Activated naive CD4-positive, alpha-beta T cell treated with anti-CD3 and anti-CD28 coated beads for 36 hours (primary cell): ENCODE results near the gene HOATZ. TPM values are rescaled to one million over a fixed set of nuclear protein-coding genes. Genes with fewer than 3 reads are reported as not detected.

Experiments used
- CTCF ChIA-PET: fragments of 350-600 bp; sonication (Branson Sonifier 250); formaldehyde crosslinking; loops from one replicate; lab custom pipeline; 2021; ENCODE audit warnings: antibody characterized with exemption; lab: Charles Lee
- DNase-seq: peaks from one replicate; pipeline ENCODE4 v3.0.0-alpha.2; 2020
- H3K27ac Mint-ChIP-seq: one replicate; pipeline ENCODE4 v1.8.0; 2021; ENCODE audit warnings: mild to moderate bottlenecking, mixed read lengths
- H3K27me3 Mint-ChIP-seq: one replicate; pipeline ENCODE4 v1.8.0; 2021; ENCODE audit warnings: low read depth, mixed read lengths
- H3K36me3 Mint-ChIP-seq: one replicate; pipeline ENCODE4 v1.8.0; 2021; ENCODE audit warnings: low read depth, mixed read lengths
- H3K4me1 Mint-ChIP-seq: one replicate; pipeline ENCODE4 v1.8.0; 2021; ENCODE audit warnings: low read depth, mixed read lengths
- H3K4me3 Mint-ChIP-seq: one replicate; pipeline ENCODE4 v1.8.0; 2021; ENCODE audit warnings: mild to moderate bottlenecking, moderate library complexity, mixed read lengths
- H3K9me3 Mint-ChIP-seq: one replicate; pipeline ENCODE4 v1.8.0; 2021; ENCODE audit warnings: mixed read lengths
- intact Hi-C: fragments of 100-400 bp; cut with micrococcal nuclease; formaldehyde crosslinking; loops from one replicate; pipeline ENCODE4 v1.15.1; 2023
- total RNA-seq, 2 experiments: library from RNA; stranded (reverse); gene quantifications; one replicate each; pipeline ENCODE4 v1.2.3, GENCODE V29; 2021

HOATZ gene
- total RNA-seq, 2 experiments from 2014 or later: not detected

GRCh38 chr11:111524056-111524455 is 9.5 kb downstream of the HOATZ start:
- CTCF ChIA-PET: no interaction called here
- no peak for DNase-seq
- intact Hi-C loops: no loop called here
- H3K4me1 Mint-ChIP-seq: peaks cover 70% of the 10 kb centered on the region
- H3K27me3 Mint-ChIP-seq: peaks cover 3% of the 10 kb centered on the region
- H3K36me3 Mint-ChIP-seq: no peaks in the 10 kb centered on the region
- no peaks in the 10 kb centered on the region for H3K9me3 Mint-ChIP-seq
- no peak overlapping the region for H3K27ac Mint-ChIP-seq
- no peak overlapping the region for H3K4me3 Mint-ChIP-seq

- peaks cover 76% of the 10 kb centered on the region for H3K4me1 Mint-ChIP-seq
- no peak overlapping the region for H3K27ac Mint-ChIP-seq
- CTCF ChIA-PET: no interaction called here
- intact Hi-C loops: no loop called here
- no peak overlapping the region for H3K4me3 Mint-ChIP-seq
- H3K9me3 Mint-ChIP-seq: no peaks in the 10 kb centered on the region
- no peaks in the 10 kb centered on the region for H3K36me3 Mint-ChIP-seq
- no peak for DNase-seq
- H3K27me3 Mint-ChIP-seq: peaks cover 3% of the 10 kb centered on the region
These were observed 10.9 kb downstream of the HOATZ start for GRCh38 chr11:111525456-111525855.

- H3K36me3 Mint-ChIP-seq: no peaks in the 10 kb centered on the region
- no peak overlapping the region for H3K4me3 Mint-ChIP-seq
- H3K27me3 Mint-ChIP-seq: peaks cover 3% of the 10 kb centered on the region
- H3K9me3 Mint-ChIP-seq: no peaks in the 10 kb centered on the region
- H3K4me1 Mint-ChIP-seq: peaks cover 72% of the 10 kb centered on the region
- CTCF ChIA-PET: interaction anchor here (1.0 kb wide), 1 partner anchor 13 kb away, joined by 3 read pairs; no protein-coding TSS in a partner anchor
- intact Hi-C loops: loop anchor here (1.0 to 2.0 kb wide), 3 partner anchors 14 to 76 kb away; partner anchors contain the start of genes LAYN and SIK2
- peak; percentile 81 for DNase-seq
- peak overlapping the region; percentile 67 for H3K27ac Mint-ChIP-seq
These were observed 11.9 kb downstream of the HOATZ start for GRCh38 chr11:111526501-111526900.

GRCh38 chr11:111527279-111527678 is 12.7 kb downstream of the HOATZ start:
- Mint-ChIP-seq H3K36me3 (no peaks in the 10 kb centered on the region), H3K4me1 (peaks cover 73% of the 10 kb centered on the region), H3K4me3 (no peak overlapping the region), H3K27me3 (peaks cover 3% of the 10 kb centered on the region), H3K9me3 (no peaks in the 10 kb centered on the region), H3K27ac (no peak overlapping the region)
- CTCF ChIA-PET: interaction anchor here (1.0 kb wide), 1 partner anchor 14 kb away, joined by 3 read pairs; no protein-coding TSS in a partner anchor
- intact Hi-C loops: loop anchor here (2.0 kb wide), 2 partner anchors 14 to 28 kb away; partner anchors contain the start of gene LAYN
- no peak for DNase-seq

- CTCF ChIA-PET: interaction anchor here (1.0 kb wide), 1 partner anchor 74 kb away, joined by 4 read pairs; no protein-coding TSS in a partner anchor
- Mint-ChIP-seq H3K27me3 (peaks cover 3% of the 10 kb centered on the region), H3K36me3 (no peaks in the 10 kb centered on the region), H3K4me3 (no peak overlapping the region), H3K4me1 (peaks cover 71% of the 10 kb centered on the region), H3K9me3 (no peaks in the 10 kb centered on the region), H3K27ac (peak overlapping the region; percentile 84)
- intact Hi-C loops: loop anchor here (1.0 to 2.0 kb wide), 3 partner anchors 74 to 410 kb away; no protein-coding TSS in a partner anchor
- DNase-seq: peak; percentile 65
These were observed 14.0 kb downstream of the HOATZ start for GRCh38 chr11:111528557-111528956.

GRCh38 chr11:111530091-111530490 is 15.5 kb downstream of the HOATZ start:
- CTCF ChIA-PET: interaction anchor here (2.0 kb wide), 1 partner anchor 9 kb away, joined by 4 read pairs; no protein-coding TSS in a partner anchor
- Mint-ChIP-seq H3K36me3 (no peaks in the 10 kb centered on the region), H3K4me3 (no peak overlapping the region), H3K4me1 (peaks cover 63% of the 10 kb centered on the region), H3K9me3 (no peaks in the 10 kb centered on the region), H3K27ac (no peak overlapping the region), H3K27me3 (peaks cover 6% of the 10 kb centered on the region)
- no peak for DNase-seq
- intact Hi-C loops: loop anchor here (5.0 kb wide), 1 partner anchor 698 kb away; no protein-coding TSS in a partner anchor

- Mint-ChIP-seq H3K27me3 (peaks cover 10% of the 10 kb centered on the region), H3K4me3 (no peak overlapping the region), H3K4me1 (peaks cover 53% of the 10 kb centered on the region), H3K36me3 (no peaks in the 10 kb centered on the region), H3K9me3 (no peaks in the 10 kb centered on the region), H3K27ac (peak overlapping the region; percentile 14)
- CTCF ChIA-PET: interaction anchor here (1.8 to 2.0 kb wide), 2 partner anchors 8 to 19 kb away, joined by 4 to 7 read pairs; partner anchors contain the start of gene BTG4
- DNase-seq: no peak
- intact Hi-C loops: loop anchor here (1.0 to 5.0 kb wide), 6 partner anchors 8 to 1182 kb away; partner anchors contain the start of gene PPP2R1B
These were observed 16.6 kb downstream of the HOATZ start for GRCh38 chr11:111531136-111531535.

GRCh38 chr11:111531687-111532364 is 17.2 kb downstream of the HOATZ start:
- intact Hi-C loops: loop anchor here (1.0 to 5.0 kb wide), 6 partner anchors 7 to 1183 kb away; partner anchors contain the start of gene PPP2R1B
- H3K27me3 Mint-ChIP-seq: peaks cover 16% of the 10 kb centered on the region
- H3K9me3 Mint-ChIP-seq: no peaks in the 10 kb centered on the region
- CTCF ChIA-PET: interaction anchor here (1.8 kb wide), 1 partner anchor 19 kb away, joined by 7 read pairs; the partner anchor contains the start of gene BTG4
- no peak overlapping the region for H3K4me3 Mint-ChIP-seq
- H3K27ac Mint-ChIP-seq: peak overlapping the region; percentile 82
- no peaks in the 10 kb centered on the region for H3K36me3 Mint-ChIP-seq
- peak; percentile 88 for DNase-seq
- H3K4me1 Mint-ChIP-seq: peaks cover 47% of the 10 kb centered on the region

- Mint-ChIP-seq H3K4me3 (no peak overlapping the region), H3K36me3 (no peaks in the 10 kb centered on the region), H3K4me1 (peaks cover 43% of the 10 kb centered on the region), H3K27me3 (peaks cover 16% of the 10 kb centered on the region), H3K27ac (peak overlapping the region; percentile 82), H3K9me3 (no peaks in the 10 kb centered on the region)
- CTCF ChIA-PET: interaction anchor here (1.8 kb wide), 1 partner anchor 20 kb away, joined by 7 read pairs; the partner anchor contains the start of gene BTG4
- intact Hi-C loops: loop anchor here (5.0 kb wide), 1 partner anchor 700 kb away; no protein-coding TSS in a partner anchor
- no peak for DNase-seq
These were observed 17.8 kb downstream of the HOATZ start for GRCh38 chr11:111532365-111532709.

- Mint-ChIP-seq H3K9me3 (no peaks in the 10 kb centered on the region), H3K36me3 (no peaks in the 10 kb centered on the region), H3K27me3 (peaks cover 27% of the 10 kb centered on the region), H3K4me3 (no peak overlapping the region), H3K4me1 (peaks cover 26% of the 10 kb centered on the region), H3K27ac (no peak overlapping the region)
- intact Hi-C loops: no loop called here
- no peak for DNase-seq
- CTCF ChIA-PET: interaction anchor here (0.6 to 1.2 kb wide), 5 partner anchors 11 to 232 kb away, joined by 3 to 4 read pairs (median 3); no protein-coding TSS in a partner anchor
These were observed 20.7 kb downstream of the HOATZ start for GRCh38 chr11:111535281-111535680.

- intact Hi-C loops: no loop called here
- Mint-ChIP-seq H3K27ac (no peak overlapping the region), H3K4me1 (peaks cover 22% of the 10 kb centered on the region), H3K4me3 (no peak overlapping the region), H3K36me3 (no peaks in the 10 kb centered on the region), H3K9me3 (no peaks in the 10 kb centered on the region), H3K27me3 (peaks cover 39% of the 10 kb centered on the region)
- CTCF ChIA-PET: no interaction called here
- no peak for DNase-seq
These were observed 22.8 kb downstream of the HOATZ start for GRCh38 chr11:111537336-111537860.
